HPDE6-E6E7 (cell line): ENCODE data around the gene MSH3.
"Not testable (repeated sequence)": the region's sequence is repeated elsewhere in the genome, so short reads cannot be mapped to it uniquely, and the experiment has no call there.

Experiments
- DNase-seq: peaks from one replicate; pipeline ENCODE4 v3.0.0; 2011; ENCODE audit warnings: missing footprints; ENCODE audit errors: extremely low spot score

MSH3 gene

DNA sequence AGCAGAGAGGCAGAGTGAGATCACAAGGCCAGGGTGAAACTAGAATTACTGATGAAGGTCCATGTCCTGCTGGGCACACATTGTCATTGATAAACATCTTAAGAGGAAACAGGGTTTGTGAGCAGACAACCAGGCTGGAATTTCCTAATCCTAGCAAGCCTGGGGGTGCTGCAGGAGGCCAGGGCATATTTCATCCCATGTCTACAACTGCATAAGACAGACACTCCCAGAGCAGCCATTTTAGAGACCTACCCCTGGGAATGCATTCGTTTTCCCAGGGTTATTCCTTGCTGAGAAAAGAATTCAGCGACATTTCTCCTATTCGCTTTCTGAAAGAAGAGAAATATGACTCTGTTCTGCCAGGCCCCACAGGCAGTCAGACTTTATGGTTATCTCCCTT is 248.2 kb downstream of the MSH3 start:
- DNase-seq, result not testable (repeated sequence)

DNA sequence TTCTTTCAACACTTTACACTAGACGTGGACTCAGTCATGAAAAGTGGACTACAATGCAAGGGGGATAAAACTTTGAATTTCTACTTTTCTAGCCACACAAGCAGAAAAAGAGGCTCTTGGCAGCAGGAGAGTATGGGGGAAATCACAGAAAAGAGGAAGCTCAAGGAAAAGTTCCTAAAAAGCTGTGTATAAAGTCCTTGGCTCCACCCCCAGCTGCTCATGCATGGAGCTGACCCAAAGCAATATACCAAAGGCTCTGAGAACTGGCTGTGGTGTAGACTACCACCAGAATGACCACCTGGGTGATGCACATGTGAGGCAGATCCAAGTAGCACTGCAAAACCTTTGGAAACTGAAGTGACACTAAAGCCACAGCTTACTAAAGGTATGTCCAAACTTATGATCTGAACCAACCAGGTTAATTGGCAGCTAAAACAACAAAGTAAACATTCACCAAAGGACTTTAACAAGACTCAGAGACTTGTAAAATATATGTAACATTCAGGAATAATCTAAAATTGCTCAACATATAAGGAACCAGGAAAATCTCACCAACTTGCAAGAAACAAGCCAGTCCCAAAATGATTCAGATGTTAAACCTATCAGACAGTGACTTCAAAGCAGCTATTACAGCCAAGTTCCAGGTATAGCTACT is 250.2 kb downstream of the MSH3 start:
- no peak for DNase-seq

DNA sequence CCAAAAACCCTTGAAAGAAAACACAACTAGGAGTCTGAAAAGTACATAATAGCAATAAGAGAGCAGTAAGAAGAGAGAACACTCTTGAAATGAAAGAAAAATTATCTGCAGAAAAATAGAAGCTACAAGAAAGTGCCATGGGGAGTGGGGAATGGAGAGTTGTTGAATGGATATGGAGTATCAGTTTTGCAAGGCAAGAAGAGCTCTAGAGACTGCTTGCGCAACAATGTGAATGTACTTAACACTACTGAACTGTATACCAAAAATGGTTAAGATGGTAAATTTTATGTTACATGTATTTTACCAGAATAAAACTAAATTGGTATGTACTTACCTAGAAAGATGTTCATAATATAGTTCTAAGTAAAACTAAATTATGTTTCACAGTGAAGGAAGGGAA is 251.0 kb downstream of the MSH3 start:
- DNase-seq, result no peak

DNA sequence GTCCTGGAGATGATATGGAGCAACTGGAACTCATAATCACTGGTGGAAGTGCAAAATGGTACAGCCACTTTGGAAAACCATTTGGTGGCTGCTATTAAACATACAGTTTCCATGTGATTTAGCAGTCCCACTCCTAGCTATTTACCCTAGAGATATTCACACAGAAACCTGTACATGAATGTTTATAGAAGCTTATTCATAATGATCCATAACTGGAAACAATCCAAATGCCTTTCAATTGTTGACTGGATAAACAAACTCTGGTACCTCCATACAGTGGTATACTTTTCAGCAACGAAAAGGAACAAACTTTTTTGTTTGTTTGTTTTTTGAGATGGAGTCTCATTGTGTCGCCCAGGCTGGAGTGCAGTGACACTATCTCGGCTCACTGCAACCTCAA is 258.0 kb downstream of the MSH3 start:
- DNase-seq, result no peak

DNA sequence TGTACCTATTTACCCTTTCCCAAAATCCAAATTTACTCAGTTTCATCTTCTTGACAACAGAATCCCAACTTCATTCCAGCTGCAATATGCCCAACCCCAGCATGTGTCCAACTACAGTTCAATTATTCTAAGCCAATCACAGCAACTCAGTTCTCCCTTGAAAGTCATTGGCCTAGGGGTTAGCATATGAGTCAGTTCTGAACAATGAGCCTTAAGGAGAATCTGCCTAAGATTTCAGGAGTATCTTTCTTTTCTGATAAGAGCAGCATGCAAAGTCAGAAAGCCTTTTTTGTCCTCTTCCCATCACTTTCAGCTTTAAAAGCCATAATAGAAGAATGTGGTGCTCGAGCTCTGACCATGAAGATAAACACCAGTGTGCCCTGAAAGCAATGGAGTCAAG is 261.3 kb downstream of the MSH3 start:
- no peak for DNase-seq

DNA sequence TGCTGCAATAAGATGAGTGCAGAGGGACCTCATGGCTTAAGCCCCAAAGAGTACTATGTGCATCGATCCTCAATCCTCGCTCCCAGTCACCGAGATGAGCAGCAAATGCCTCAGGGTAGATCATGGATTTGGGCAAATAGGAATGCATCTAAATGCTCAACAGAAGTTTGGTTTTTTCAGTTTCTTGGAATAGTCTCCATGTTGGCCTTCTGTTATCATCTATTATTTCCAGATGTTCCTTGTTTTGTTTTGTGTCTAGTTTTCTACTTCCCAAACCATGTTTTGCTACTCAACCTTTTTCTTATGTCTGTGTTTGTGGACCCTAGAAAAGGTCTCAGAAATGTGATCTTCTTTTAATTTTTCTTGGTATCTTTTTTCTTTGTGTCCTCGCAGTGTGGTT is 262.2 kb downstream of the MSH3 start:
- no peak for DNase-seq

DNA sequence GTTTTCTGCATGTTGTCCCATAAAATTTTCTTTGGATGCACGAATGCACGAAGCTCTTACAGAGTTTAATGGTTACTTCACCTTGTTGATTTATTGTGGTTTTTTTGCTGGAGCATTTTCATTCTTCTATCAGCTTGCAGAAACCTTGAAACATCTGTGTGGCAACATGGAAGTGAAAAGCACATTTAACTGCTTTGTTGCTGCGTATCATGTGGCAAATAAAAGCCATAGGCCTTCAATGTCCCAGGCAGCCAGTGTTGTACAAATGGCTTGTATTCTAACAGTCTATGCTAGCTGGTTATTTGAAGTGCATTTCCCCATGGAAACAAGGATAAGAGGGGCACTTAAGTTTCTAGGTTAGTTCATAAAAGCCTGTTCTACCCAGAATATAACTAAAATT is 263.2 kb downstream of the MSH3 start:
- no peak for DNase-seq

DNA sequence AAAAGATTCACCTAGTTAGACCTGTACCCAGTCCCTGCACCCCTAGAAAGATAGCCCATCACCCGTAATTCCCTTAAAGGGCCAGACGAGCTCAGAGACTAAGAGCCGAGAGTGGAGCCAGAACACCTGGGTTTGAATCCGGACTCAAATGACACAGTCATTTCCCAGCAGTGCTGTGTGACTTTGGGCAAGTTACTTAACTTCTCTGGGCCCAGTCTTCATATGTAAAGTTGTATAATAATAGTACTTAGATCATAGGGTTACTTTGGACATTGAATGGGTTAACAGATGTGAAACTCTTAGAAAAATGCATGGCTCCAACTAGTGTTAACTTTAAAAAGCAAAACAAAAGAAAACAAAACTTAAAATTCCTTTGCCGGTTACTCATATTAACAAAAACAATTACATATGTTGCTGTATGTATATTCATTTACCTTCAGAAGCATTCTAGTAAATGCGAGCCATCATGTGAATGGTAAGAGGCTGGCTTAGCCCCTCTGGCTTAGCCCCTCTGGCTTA is 265.3 kb downstream of the MSH3 start:
- DNase-seq, result no peak

DNA sequence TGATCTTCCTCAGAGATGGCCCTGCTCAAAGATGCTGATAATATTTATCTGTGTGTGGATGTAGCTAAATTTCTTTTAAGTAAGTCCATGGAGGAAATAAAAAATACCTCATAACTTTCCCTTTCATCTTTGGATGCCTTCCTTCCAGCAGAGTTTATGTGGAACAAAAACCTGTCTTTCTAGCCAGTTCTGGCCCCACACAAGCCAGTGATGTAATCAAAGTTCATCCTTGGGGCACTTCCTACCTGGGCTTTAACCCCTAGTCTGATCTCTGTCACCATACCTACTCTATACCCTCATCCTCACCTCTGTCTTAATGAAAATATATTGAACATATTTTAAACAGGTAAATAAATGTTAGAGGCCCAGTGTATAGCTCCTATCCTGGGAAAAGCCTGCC is 265.9 kb downstream of the MSH3 start:
- DNase-seq, result no peak

DNA sequence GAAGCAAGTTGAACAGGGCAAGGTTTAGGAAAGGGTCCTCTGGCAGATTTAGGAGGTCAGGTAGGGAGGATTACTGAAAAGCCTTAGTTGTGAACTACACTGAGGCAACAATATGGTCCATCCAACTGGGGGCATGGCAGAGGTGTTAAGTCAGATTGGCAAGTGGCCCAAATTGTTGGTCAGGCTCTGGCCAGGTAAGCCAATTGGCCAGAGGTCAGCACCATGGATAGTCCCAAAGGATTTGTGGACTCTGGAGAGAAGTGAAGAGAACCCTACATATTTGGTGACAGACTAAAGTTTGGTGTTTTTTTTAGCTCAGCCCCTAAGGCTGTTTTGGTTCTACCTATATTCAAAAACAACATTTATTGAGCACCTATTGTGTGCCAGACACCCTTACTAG is 266.6 kb downstream of the MSH3 start:
- DNase-seq, result no peak

DNA sequence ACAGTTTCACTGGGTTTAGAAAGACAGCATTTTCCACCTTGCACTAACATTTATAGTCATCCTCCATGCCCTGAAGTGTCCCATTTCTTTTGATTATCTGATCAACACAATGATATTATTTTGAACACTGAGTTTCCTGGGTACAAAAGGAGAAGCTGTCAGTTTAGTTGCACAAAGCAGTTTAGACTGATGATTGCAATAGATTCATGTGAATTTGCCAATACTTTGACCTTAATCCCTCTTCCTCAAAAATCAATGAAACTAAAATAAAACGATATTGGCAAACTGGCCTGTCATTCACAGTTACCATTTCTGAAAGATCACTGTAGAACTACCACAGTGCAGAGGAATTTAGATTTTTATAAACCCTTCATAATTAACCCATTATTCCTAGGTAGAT is 271.5 kb downstream of the MSH3 start:
- no peak for DNase-seq
